ENCODE results near the gene JAZF1. TPM values are rescaled to one million over a fixed set of nuclear protein-coding genes. Genes with fewer than 3 reads are reported as not detected.

The JAZF1 gene
- total RNA-seq, 1 experiment from 2014 or later, result 3.4 TPM

- H3K79me2 ChIP-seq (ENCODE audit: insufficient read depth, low read length), result no peaks in the 10 kb centered on the region
- no peak for DNase-seq (ENCODE audit: low read depth, low spot score)
- H3K9me2 ChIP-seq (ENCODE audit: insufficient read depth), result no peaks in the 10 kb centered on the region
- intact Hi-C loops (cut with micrococcal nuclease), result no loop called here
- H3K4me1 ChIP-seq (ENCODE audit: control insufficient read depth in 1 of 2, insufficient read depth in 2 of 2, low read length in 2 of 2), result peaks cover 5 to 7% of the 10 kb centered on the region in 2 experiments
- POLR2A ChIA-PET, result no interaction called here
- H3K4me2 ChIP-seq (ENCODE audit: low read length), result no peak overlapping the region
- 0 out of 4 replicates have a peak, but pooled peaks cover 0 to 2% of the 10 kb centered on the region in 2 experiments for H3K36me3 ChIP-seq (ENCODE audit: control insufficient read depth in 1 of 2, insufficient read depth in 2 of 2, low read length in 2 of 2)
- H3K4me3 ChIP-seq (replicated peaks in 1 of 2; ENCODE audit: low read depth in 1 of 2, low read length in 2 of 2), result no peak overlapping the region
- RAD21 ChIA-PET (ENCODE audit: low non-redundant PET in 1 of 2, low total read pairs in 2 of 2, uncharacterized antibody in 2 of 2, unreplicated experiment in 2 of 2), result no interaction called here
- no peak overlapping the region for H3K27ac ChIP-seq (ENCODE audit: low read depth, low read length)
- no peak overlapping the region for H3K9ac ChIP-seq (ENCODE audit: low read length)
- H4K20me1 ChIP-seq (ENCODE audit: insufficient read depth), result no peaks in the 10 kb centered on the region
- CTCF ChIA-PET, result interaction anchor here (0.6 kb wide), 1 partner anchor 9 kb away, joined by 3 read pairs; no protein-coding TSS in a partner anchor
- no peak overlapping the region for H2AFZ ChIP-seq (ENCODE audit: low read depth, low read length, poor library complexity, severe bottlenecking)
- H3K27me3 ChIP-seq (ENCODE audit: insufficient read depth, low read length), result no peaks in the 10 kb centered on the region
- no peaks in the 10 kb centered on the region for H3K9me3 ChIP-seq (ENCODE audit: control insufficient read depth in 1 of 2, insufficient read depth in 1 of 2, low read depth in 1 of 2, low read length in 2 of 2)
- no peak for ATAC-seq
- TF ChIP-seq SP1 (IDR thresholded peaks at IDR 0.05; ENCODE audit: low read depth), result no peak
- BruUV-seq (replicated peaks), result no TSS peak
Measured at GRCh38 chr7:27812706-27813105, 367.9 kb downstream of the JAZF1 start.

GRCh38 chr7:27810186-27810585, 370.4 kb downstream of the JAZF1 start:
- no TSS peak for BruUV-seq (replicated peaks)
- DNase-seq (ENCODE audit: low read depth, low spot score) (no peak), ATAC-seq (no peak)
- no peak overlapping the region for H3K9ac ChIP-seq (ENCODE audit: low read length)
- no peak for TF ChIP-seq TCF7L2 (IDR thresholded peaks at IDR 0.05; ENCODE audit: borderline replicate concordance, extremely low read depth, insufficient read depth, insufficient read length)
- TF ChIP-seq POLR2A (IDR thresholded peaks at IDR 0.05; ENCODE audit: borderline replicate concordance, extremely low read depth, insufficient read depth, insufficient read length), result no peak
- no peak for TF ChIP-seq SP1 (IDR thresholded peaks at IDR 0.05; ENCODE audit: low read depth)
- no peak for TF ChIP-seq EGR1 (IDR thresholded peaks at IDR 0.05; ENCODE audit: low read depth)
- no peak for TF ChIP-seq ELF1 (IDR thresholded peaks at IDR 0.05; ENCODE audit: borderline replicate concordance, low read depth)
- no peak for TF ChIP-seq CBX3 (IDR thresholded peaks at IDR 0.05; ENCODE audit: low read depth)
- no peak for TF ChIP-seq MAX (IDR thresholded peaks at IDR 0.05)
- TF ChIP-seq JUND (IDR thresholded peaks at IDR 0.05), result no peak
- TF ChIP-seq EZH2 (IDR thresholded peaks at IDR 0.05), result no peak
- no peak for TF ChIP-seq RAD21 (IDR thresholded peaks at IDR 0.05; ENCODE audit: low read depth)
- no peak for TF ChIP-seq ATF3 (IDR thresholded peaks at IDR 0.05)
- no peak for TF ChIP-seq SRF (IDR thresholded peaks at IDR 0.05; ENCODE audit: low read depth)
- TF ChIP-seq REST (IDR thresholded peaks at IDR 0.05; ENCODE audit: low read depth), result no peak
- no peak for TF ChIP-seq EZH2phosphoT487 (IDR thresholded peaks at IDR 0.05; ENCODE audit: borderline replicate concordance)
- TF ChIP-seq ZBTB33 (IDR thresholded peaks at IDR 0.05; ENCODE audit: extremely low read depth, insufficient replicate concordance, low read length), result no peak
- no peak for TF ChIP-seq YY1 (IDR thresholded peaks at IDR 0.05; ENCODE audit: extremely low read depth, insufficient replicate concordance, low read depth, low read length)
- CTCF ChIA-PET, result no interaction called here
- H4K20me1 ChIP-seq (ENCODE audit: insufficient read depth), result no peaks in the 10 kb centered on the region
- RAD21 ChIA-PET (ENCODE audit: low non-redundant PET in 1 of 2, low total read pairs in 2 of 2, uncharacterized antibody in 2 of 2, unreplicated experiment in 2 of 2), result no interaction called here
- H3K4me3 ChIP-seq (replicated peaks in 1 of 2; ENCODE audit: low read depth in 1 of 2, low read length in 2 of 2), result no peak overlapping the region
- no peaks in the 10 kb centered on the region for H3K9me3 ChIP-seq (ENCODE audit: control insufficient read depth in 1 of 2, insufficient read depth in 1 of 2, low read depth in 1 of 2, low read length in 2 of 2)
- H3K79me2 ChIP-seq (ENCODE audit: insufficient read depth, low read length), result no peaks in the 10 kb centered on the region
- POLR2A ChIA-PET, result no interaction called here
- H3K9me2 ChIP-seq (ENCODE audit: insufficient read depth), result no peaks in the 10 kb centered on the region
- no peaks in the 10 kb centered on the region for H3K36me3 ChIP-seq (ENCODE audit: control insufficient read depth in 1 of 2, insufficient read depth in 2 of 2, low read length in 2 of 2)
- H3K4me2 ChIP-seq (ENCODE audit: low read length), result no peak overlapping the region
- H3K4me1 ChIP-seq (ENCODE audit: control insufficient read depth in 1 of 2, insufficient read depth in 2 of 2, low read length in 2 of 2), result peaks cover 5 to 7% of the 10 kb centered on the region in 2 experiments
- no peak overlapping the region for H2AFZ ChIP-seq (ENCODE audit: low read depth, low read length, poor library complexity, severe bottlenecking)
- H3K27ac ChIP-seq (ENCODE audit: low read depth, low read length), result no peak overlapping the region
- intact Hi-C loops (cut with micrococcal nuclease), result no loop called here
- H3K27me3 ChIP-seq (ENCODE audit: insufficient read depth, low read length), result no peaks in the 10 kb centered on the region
